H1 (cell line): ENCODE results near the gene CORO6. TPM values are rescaled to one million over a fixed set of nuclear protein-coding genes. Genes with fewer than 3 reads are reported as not detected.

Source experiments
- BACH1 ChIP-seq: IDR thresholded peaks from 2 replicates; pipeline ENCODE4 v1.6.1; 2012; ENCODE audit warnings: low read length, improper control_type of control experiment
- CTBP2 ChIP-seq: IDR thresholded peaks from 2 replicates; pipeline ENCODE4 v1.7.0; 2011; ENCODE audit warnings: borderline replicate concordance, mild to moderate bottlenecking, moderate library complexity, mixed read lengths, low read length; ENCODE audit not compliant: insufficient read depth, insufficient read length
- EP300 ChIP-seq, 2 experiments: IDR thresholded peaks; 1 replicate in 1 of 2; 2 replicates in 1 of 2; pipeline ENCODE4 v1.6.1; 2011 to 2012; ENCODE audit warnings: low read depth in 2 of 2, low read length in 2 of 2, mild to moderate bottlenecking in 2 of 2, borderline replicate concordance in 1 of 2, inconsistent platforms in 1 of 2, moderate library complexity in 1 of 2
- SIN3A ChIP-seq, 2 experiments: IDR thresholded peaks in 1 of 2; conservative IDR thresholded peaks in 1 of 2; 2 replicates each; pipeline ENCODE4 v1.6.1; 2011 to 2012; ENCODE audit warnings: low read length in 2 of 2, improper control_type of control experiment in 1 of 2, low read depth in 1 of 2, mild to moderate bottlenecking in 1 of 2
- polyA plus RNA-seq, 7 experiments: library from polyadenylated mRNA; depleted of rRNA in 3 of 7; stranded (reverse) in 5 of 7; unstranded in 2 of 7; fragments of >200 nt in 5 of 7; fragments of 200-250 nt in 2 of 7; gene quantifications; 1 replicate in 5 of 7; 2 replicates in 1 of 7; 4 replicates in 1 of 7; pipeline versions ENCODE4 v1.2.1 to v1.2.3, GENCODE V29; 2011 to 2013; ENCODE audit warnings: missing spikeins in 2 of 7, mixed read lengths in 2 of 7
- total RNA-seq: library from RNA; stranded (reverse); fragmentation: NEBNext Ultra II Directional; extraction: Animal tissue kit (Norgen Biotek cat#: 25700); gene quantifications from 2 replicates; pipeline ENCODE4 v1.2.1, GENCODE V29; 2021
- TF ChIP-seq, protein P1 (sequence below): IDR thresholded peaks from 2 replicates; pipeline ENCODE4 v1.6.1; 2012; ENCODE audit warnings: inconsistent platforms

The CORO6 gene
- total and polyA plus RNA-seq, 2 of the 8 experiments (the other 6 are each of a cell fraction or from before 2014, with no cell fraction given): 2.5 to 8.6 TPM

DNA sequence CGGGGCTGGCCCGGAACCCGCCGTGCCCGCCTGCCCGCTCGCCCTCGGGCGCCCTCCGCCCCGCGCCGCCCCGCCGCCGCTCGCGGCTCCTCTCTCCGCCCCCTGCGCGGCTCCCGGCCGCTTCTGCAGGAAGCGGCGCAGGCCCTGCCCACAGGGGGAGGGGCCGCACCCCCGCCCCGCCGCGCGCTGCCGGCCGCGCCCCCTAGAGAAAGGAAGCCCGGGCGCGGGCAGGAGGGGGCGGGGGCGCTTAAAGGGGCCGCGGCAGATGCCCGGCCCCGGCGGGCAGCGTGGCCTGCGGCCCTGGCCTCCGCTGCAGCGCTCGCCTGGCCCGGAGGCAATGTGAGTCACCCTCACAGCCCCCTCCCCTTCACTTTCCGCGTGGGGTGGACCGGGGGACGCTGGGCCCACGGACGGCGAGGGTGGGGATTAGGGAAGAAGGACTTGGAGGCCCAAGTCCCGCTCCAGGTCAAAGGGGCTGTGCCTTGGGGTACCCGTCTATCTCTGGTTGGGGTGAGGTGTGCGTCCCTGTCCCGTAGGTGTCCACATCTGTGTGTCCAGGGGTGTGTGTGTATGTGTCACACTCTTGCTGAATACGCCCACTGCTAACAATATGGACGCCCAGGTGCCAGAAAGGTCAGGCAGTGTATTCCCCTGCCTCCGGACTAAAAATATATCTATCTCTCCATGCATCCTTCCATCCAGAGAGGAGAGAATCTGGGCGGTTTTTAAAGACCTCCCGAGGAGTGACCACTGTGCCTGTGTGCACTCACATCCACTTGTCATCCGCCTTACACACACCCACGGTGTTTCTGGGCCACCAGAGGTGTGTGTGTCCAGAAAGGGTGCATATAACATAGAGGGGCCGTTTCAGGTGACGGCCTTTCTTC lies 32.9 kb downstream of the CORO6 start, which contains the start of gene GIT1 (continued):
- TF ChIP-seq EP300 (IDR thresholded peaks at IDR 0.05; ENCODE audit: borderline replicate concordance in 1 of 2, low read depth in 2 of 2, low read length in 2 of 2): peak in 1 of 2 experiments; percentile 25; a peak in 1 of 3 replicates
- TF ChIP-seq, protein P1, sequence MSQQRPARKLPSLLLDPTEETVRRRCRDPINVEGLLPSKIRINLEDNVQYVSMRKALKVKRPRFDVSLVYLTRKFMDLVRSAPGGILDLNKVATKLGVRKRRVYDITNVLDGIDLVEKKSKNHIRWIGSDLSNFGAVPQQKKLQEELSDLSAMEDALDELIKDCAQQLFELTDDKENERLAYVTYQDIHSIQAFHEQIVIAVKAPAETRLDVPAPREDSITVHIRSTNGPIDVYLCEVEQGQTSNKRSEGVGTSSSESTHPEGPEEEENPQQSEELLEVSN: peak; percentile 46; the same call in 1 of the 2 replicates
- TF ChIP-seq SIN3A (conservative IDR thresholded peaks at IDR 0.05 in 1 of 2, IDR thresholded peaks at IDR 0.05 in 1 of 2; ENCODE audit: low read depth in 1 of 2, low read length in 2 of 2): peak in 1 of 2 experiments; percentile 57; a peak in 2 of 4 replicates
- TF ChIP-seq BACH1: no peak
- TF ChIP-seq CTBP2: no peak
- TF ChIP-seq, all 59 proteins: peak for 9
